Breast epithelium (tissue), 4 donors: Measurements from ENCODE around the gene ITGA3. TPM values are rescaled to one million over a fixed set of nuclear protein-coding genes. Genes with fewer than 3 reads are reported as not detected.

Source experiments
- DNase-seq, 2 donors: peaks; one replicate each; pipeline ENCODE4 v3.0.0-alpha.2; 2019; ENCODE audit warnings: low spot score in 2 of 2
- H3K27ac ChIP-seq, 2 donors: fragments of 200-600 bp; sonication (generic) in 1 of 2; one replicate each; pipeline ENCODE4 v1.5.1; 2016 to 2019; ENCODE audit warnings: mild to moderate bottlenecking in 1 of 2
- H3K27me3 ChIP-seq, 2 donors: fragments of 200-600 bp; sonication (generic) in 1 of 2; one replicate each; pipeline versions ENCODE4 v1.5.1 to v1.6.0; 2017 to 2019; ENCODE audit warnings: control low read depth in 1 of 2, mild to moderate bottlenecking in 1 of 2
- H3K36me3 ChIP-seq: fragments of 200-600 bp; one replicate; pipeline ENCODE4 v1.5.1; 2019
- H3K4me1 ChIP-seq, 2 donors: fragments of 200-600 bp; sonication (generic); one replicate each; pipeline ENCODE4 v1.5.1; 2016 to 2019; ENCODE audit warnings: control low read depth in 1 of 2
- H3K4me3 ChIP-seq, 3 donors: fragments of 200-600 bp; sonication (generic); 1 replicate in 2 of 3; 2 replicates in 1 of 3; pipeline ENCODE4 v1.5.1; 2016 to 2019; ENCODE audit warnings: mild to moderate bottlenecking in 3 of 3, moderate library complexity in 2 of 3
- H3K9me3 ChIP-seq, 2 donors: fragments of 200-600 bp; sonication (generic) in 1 of 2; one replicate each; pipeline ENCODE4 v1.5.1; 2016 to 2019; ENCODE audit warnings: control low read depth in 1 of 2
- POLR2A ChIP-seq: fragments of 450-650 bp; IDR thresholded peaks from one replicate; pipeline ENCODE4 v1.6.1; 2016; ENCODE audit warnings: antibody characterized with exemption, mild to moderate bottlenecking, moderate library complexity
- POLR2AphosphoS5 ChIP-seq, 3 donors: sonication (generic); formaldehyde crosslinking; IDR thresholded peaks; one replicate each; pipeline ENCODE4 v1.6.1; 2017; ENCODE audit warnings: antibody characterized with exemption in 3 of 3
- intact Hi-C: fragments of 100-400 bp; cut with DNase I; formaldehyde crosslinking; loops from one replicate; pipeline ENCODE4 v1.15.1; 2023; ENCODE audit warnings: low total_unique reads
- total RNA-seq, 3 donors: library from RNA; depleted of rRNA; stranded (reverse); fragments of >200 nt; gene quantifications; one replicate each; pipeline ENCODE4 v1.1.0, GENCODE V29; 2016
- TF ChIP-seq, protein P1 (sequence below), 3 donors: fragments of 450-650 bp; IDR thresholded peaks; one replicate each; pipeline ENCODE4 v1.5.1; 2016 to 2017; ENCODE audit warnings: antibody characterized with exemption in 3 of 3, mild to moderate bottlenecking in 3 of 3, moderate library complexity in 3 of 3

The ITGA3 gene
- total RNA-seq, 3 donors from 2014 or later = 10.6 to 67.6 (median 48.5) TPM

DNA sequence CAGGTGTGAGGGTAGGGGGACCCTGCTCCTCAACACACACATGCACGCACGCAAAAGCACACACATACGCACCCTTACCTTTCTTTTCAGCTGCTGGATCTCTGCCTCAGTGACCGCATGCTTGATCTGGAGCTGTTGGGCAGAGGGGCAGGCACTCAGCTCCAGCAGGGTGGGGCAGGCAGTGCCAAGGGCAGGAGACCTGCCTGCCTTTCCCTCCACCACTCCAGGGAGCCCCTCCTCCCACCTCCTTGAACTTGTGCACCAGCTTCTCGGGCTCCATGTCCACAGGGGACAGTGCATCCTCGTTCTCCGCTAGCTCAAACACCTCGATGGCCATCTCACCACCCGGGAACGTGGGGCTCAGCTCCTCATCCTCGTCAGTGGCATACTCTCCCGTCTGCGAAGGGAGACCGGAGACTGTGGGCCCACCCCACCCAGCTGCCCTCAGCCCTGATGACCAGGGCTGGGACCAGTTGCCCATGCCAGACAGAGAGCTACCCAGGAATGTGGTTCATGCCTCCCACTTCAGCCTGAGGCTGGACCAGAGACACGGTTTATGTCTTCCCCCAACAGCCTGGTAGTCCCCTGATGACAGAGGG is 83.4 kb downstream of the ITGA3 start:
- no peaks in the 10 kb centered on the region for H3K36me3 ChIP-seq
- intact Hi-C loops = no loop called here
- H3K4me1 ChIP-seq = no peaks in the 10 kb centered on the region
- H3K27ac ChIP-seq = no peak overlapping the region
- TF ChIP-seq, protein P1, sequence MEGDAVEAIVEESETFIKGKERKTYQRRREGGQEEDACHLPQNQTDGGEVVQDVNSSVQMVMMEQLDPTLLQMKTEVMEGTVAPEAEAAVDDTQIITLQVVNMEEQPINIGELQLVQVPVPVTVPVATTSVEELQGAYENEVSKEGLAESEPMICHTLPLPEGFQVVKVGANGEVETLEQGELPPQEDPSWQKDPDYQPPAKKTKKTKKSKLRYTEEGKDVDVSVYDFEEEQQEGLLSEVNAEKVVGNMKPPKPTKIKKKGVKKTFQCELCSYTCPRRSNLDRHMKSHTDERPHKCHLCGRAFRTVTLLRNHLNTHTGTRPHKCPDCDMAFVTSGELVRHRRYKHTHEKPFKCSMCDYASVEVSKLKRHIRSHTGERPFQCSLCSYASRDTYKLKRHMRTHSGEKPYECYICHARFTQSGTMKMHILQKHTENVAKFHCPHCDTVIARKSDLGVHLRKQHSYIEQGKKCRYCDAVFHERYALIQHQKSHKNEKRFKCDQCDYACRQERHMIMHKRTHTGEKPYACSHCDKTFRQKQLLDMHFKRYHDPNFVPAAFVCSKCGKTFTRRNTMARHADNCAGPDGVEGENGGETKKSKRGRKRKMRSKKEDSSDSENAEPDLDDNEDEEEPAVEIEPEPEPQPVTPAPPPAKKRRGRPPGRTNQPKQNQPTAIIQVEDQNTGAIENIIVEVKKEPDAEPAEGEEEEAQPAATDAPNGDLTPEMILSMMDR (IDR thresholded peaks at IDR 0.05) = no peak
- TF ChIP-seq POLR2AphosphoS5 (IDR thresholded peaks at IDR 0.05) (no peak), POLR2A (no peak)
- no peak for DNase-seq
- no peaks in the 10 kb centered on the region for H3K27me3 ChIP-seq
- no peak overlapping the region for H3K4me3 ChIP-seq
- no peaks in the 10 kb centered on the region for H3K9me3 ChIP-seq

Other genes starting within 250 kb of the ITGA3 start
- gene TAC4, start 208.0 kb upstream of the ITGA3 start, total RNA-seq = not detected
- under 1 TPM in 1 of 3 donors, not detected in 2; 0.44 TPM for gene DLX4, start 86.9 kb upstream of the ITGA3 start, total RNA-seq
- gene DLX3, start 60.9 kb upstream of the ITGA3 start, total RNA-seq = under 1 TPM in 2 of 3 donors, not detected in 1; 0.44 to 0.98 TPM
- gene PDK2, start 39.2 kb downstream of the ITGA3 start, total RNA-seq = 10 to 100 TPM; 28.2 to 53.4 (median 30.5) TPM
- under 1 TPM in 2 of 3 donors, not detected in 1; 0.16 to 0.98 TPM for gene SAMD14, start 74.0 kb downstream of the ITGA3 start, total RNA-seq
- 10 to 100 TPM; 21.8 to 24.9 (median 22.7) TPM for gene PPP1R9B, start 94.6 kb downstream of the ITGA3 start, total RNA-seq
- gene SGCA, start 109.9 kb downstream of the ITGA3 start, total RNA-seq = 1 to 10 TPM in 1 of 3 donors, under 1 TPM in 2; 0.33 to 2.6 (median 0.73) TPM
- 10 to 100 TPM; 23.4 to 67.2 (median 44.5) TPM for gene COL1A1, start 145.5 kb downstream of the ITGA3 start, total RNA-seq
- gene TMEM92, start 218.4 kb downstream of the ITGA3 start, total RNA-seq = under 1 TPM in 1 of 3 donors, not detected in 2; 0.33 TPM